Measurements from ENCODE around the gene YY2. TPM values are rescaled to one million over a fixed set of nuclear protein-coding genes. Genes with fewer than 3 reads are reported as not detected.
"Not testable (repeated sequence)": the region's sequence is repeated elsewhere in the genome, so short reads cannot be mapped to it uniquely, and the experiment has no call there.

Gene YY2
- total and polyA plus RNA-seq, 2 of the 8 experiments (the other 6 are each of a cell fraction or from before 2014, with no cell fraction given) = 0.60 to 1.5 TPM

GRCh38 chrX:21816136-21816535 lies 39.7 kb upstream of the YY2 start (continued):
- TF ChIP-seq ASH2L (IDR thresholded peaks at IDR 0.05; ENCODE audit: low read length) (no peak), SP4 (IDR thresholded peaks at IDR 0.05; ENCODE audit: low read length) (no peak), RNF2 (IDR thresholded peaks at IDR 0.05; ENCODE audit: borderline replicate concordance, low read depth, low read length, missing control alignments, poor library complexity, severe bottlenecking) (no peak), KDM5A (IDR thresholded peaks at IDR 0.05; ENCODE audit: low read length) (no peak), HDAC6 (IDR thresholded peaks at IDR 0.05; ENCODE audit: low read depth, low read length) (no peak), CTBP2 (IDR thresholded peaks at IDR 0.05; ENCODE audit: borderline replicate concordance, insufficient read depth, insufficient read length, low read length) (no peak), POLR2AphosphoS5 (IDR thresholded peaks at IDR 0.05; ENCODE audit: low read depth, low read length) (no peak)

DNA sequence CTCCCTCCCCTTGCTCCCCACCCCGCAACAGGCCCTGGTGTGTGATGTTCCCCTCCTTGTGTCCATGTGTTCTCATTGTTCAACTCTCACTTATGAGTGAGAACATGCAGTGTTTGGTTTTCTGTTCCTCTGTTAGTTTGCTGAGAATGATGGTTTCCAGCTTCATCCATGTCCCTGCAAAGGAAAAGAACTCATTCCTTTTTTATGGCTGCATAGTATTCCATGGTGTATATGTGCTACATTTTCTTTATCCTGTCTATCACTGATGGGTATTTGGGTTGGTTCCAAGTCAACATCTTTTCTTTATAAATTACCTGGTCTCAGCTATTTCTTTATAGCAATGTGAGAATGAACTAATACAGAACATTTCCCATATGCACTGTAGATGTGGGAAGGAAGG lies 35.6 kb upstream of the YY2 start:
- H2BK20ac ChIP-seq (ENCODE audit: low read length); H2BK12ac ChIP-seq (ENCODE audit: low read depth, low read length); H3K9me3 ChIP-seq (ENCODE audit: insufficient read depth in 2 of 2, low read depth in 1 of 2, low read length in 1 of 2); H2BK120ac ChIP-seq (replicated peaks; ENCODE audit: low read depth, low read length); POLR2A ChIA-PET (ENCODE audit: partially characterized antibody); H3K18ac ChIP-seq (ENCODE audit: extremely low read depth, low read length); H3K4me1 ChIP-seq (replicated peaks in 1 of 4; ENCODE audit: control insufficient read depth in 3 of 4, insufficient read depth in 4 of 4, low read length in 3 of 4); H4K5ac ChIP-seq (ENCODE audit: insufficient read length, low read depth, low read length); H3K14ac ChIP-seq (ENCODE audit: insufficient read length); H3K27ac ChIP-seq (ENCODE audit: low read depth, low read length); H3K56ac ChIP-seq (replicated peaks; ENCODE audit: insufficient read length, low read depth, low read length); H4K91ac ChIP-seq (replicated peaks; ENCODE audit: insufficient read length, low read length); H3K23ac ChIP-seq (ENCODE audit: insufficient read length); H3K79me1 ChIP-seq (ENCODE audit: low read depth, low read length); H3K23me2 ChIP-seq (ENCODE audit: low read depth, low read length); H3K36me3 ChIP-seq (ENCODE audit: control insufficient read depth in 2 of 4, insufficient read depth in 4 of 4, low read length in 3 of 4); H3K79me2 ChIP-seq (ENCODE audit: control insufficient read depth in 1 of 2, insufficient read depth in 2 of 2, low read length in 2 of 2); FAIRE-seq; H2AFZ ChIP-seq (ENCODE audit: low read length); H4K20me1 ChIP-seq (replicated peaks in 1 of 2; ENCODE audit: control insufficient read depth in 1 of 2, insufficient read depth in 2 of 2, low read length in 2 of 2); H4K8ac ChIP-seq (ENCODE audit: extremely low read depth, insufficient read depth, low read length); H3K9ac ChIP-seq (replicated peaks in 1 of 4; ENCODE audit: extremely low read depth in 1 of 4, low read depth in 3 of 4, low read length in 3 of 4); H3K27me3 ChIP-seq (replicated peaks in 1 of 4; ENCODE audit: control insufficient read depth in 3 of 4, extremely low read depth in 1 of 4, insufficient read depth in 3 of 4, low read length in 3 of 4); DNase-seq (ENCODE audit: low read depth in 1 of 2, low spot score in 2 of 2); H2BK15ac ChIP-seq (ENCODE audit: low read length); H3K4ac ChIP-seq (replicated peaks; ENCODE audit: insufficient read length, low read depth, low read length); H2AK5ac ChIP-seq (ENCODE audit: low read depth, low read length); H3K4me2 ChIP-seq (ENCODE audit: insufficient read depth in 1 of 2, low read depth in 2 of 2, low read length in 2 of 2); H3K4me3 ChIP-seq (ENCODE audit: extremely low read depth in 1 of 4, insufficient read depth in 2 of 4, low read depth in 3 of 4, low read length in 4 of 4); H2BK5ac ChIP-seq (ENCODE audit: low read depth, low read length): not testable (repeated sequence)
- CTCF ChIA-PET (ENCODE audit: partially characterized antibody) = interaction anchor here (0.7 kb wide), 1 partner anchor 12 kb away, joined by 3 read pairs; no protein-coding TSS in a partner anchor
- WGBS, 2 experiments (ENCODE audit: extremely low coverage in 1 of 2, insufficient coverage in 1 of 2, insufficient read length in 1 of 2, insufficient replicate concordance in 2 of 2, low coverage in 1 of 2, low lambda C conversion rate in 2 of 2, missing lambda C conversion rate in 1 of 2) = no CpG with 5 or more reads among the region's 1 CpG
